Stomach (tissue), 9 donors: Measurements from ENCODE around the gene SLC22A14. TPM values are rescaled to one million over a fixed set of nuclear protein-coding genes. Genes with fewer than 3 reads are reported as not detected.

ENCODE experiments used
- DNase-seq, 2 donors: peaks; one replicate each; pipeline versions ENCODE4 v3.0.0 to v3.0.0-alpha.2; 2013 to 2019
- H3K27ac ChIP-seq, 5 donors: fragments of 200-600 bp in 4 of 5; sonication (generic) in 4 of 5; one replicate each; pipeline ENCODE4 v1.5.1; 2013 to 2019; ENCODE audit warnings: mild to moderate bottlenecking in 1 of 5, moderate library complexity in 1 of 5
- H3K27me3 ChIP-seq, 3 donors: fragments of 200-600 bp; sonication (generic); one replicate each; pipeline ENCODE4 v1.5.1; 2017 to 2019; ENCODE audit warnings: mixed run types in 1 of 3
- H3K36me3 ChIP-seq, 4 donors: fragments of 200-600 bp; sonication (generic); 1 replicate in 3 of 4; 2 replicates in 1 of 4; pipeline ENCODE4 v1.5.1; 2016 to 2019
- H3K4me1 ChIP-seq, 4 donors: fragments of 200-600 bp; sonication (generic); one replicate each; pipeline ENCODE4 v1.5.1; 2016 to 2019
- H3K4me3 ChIP-seq, 4 donors: fragments of 200-600 bp; sonication (generic) in 3 of 4; one replicate each; pipeline ENCODE4 v1.5.1; 2016 to 2019; ENCODE audit warnings: mild to moderate bottlenecking in 1 of 4
- H3K9me3 ChIP-seq, 4 donors: fragments of 200-600 bp; sonication (generic); one replicate each; pipeline ENCODE4 v1.5.1; 2016 to 2019
- CTCF ChIP-seq, 7 experiments: fragments of 450-650 bp in 4 of 7; fragments of 200-600 bp in 3 of 7; sonication (generic) in 3 of 7; IDR thresholded peaks; one replicate each; pipeline ENCODE4 v1.5.1; 2016 to 2019; ENCODE audit warnings: antibody characterized with exemption in 7 of 7, control low read depth in 2 of 7, mild to moderate bottlenecking in 1 of 7
- EP300 ChIP-seq: sonication (generic); formaldehyde crosslinking; IDR thresholded peaks from one replicate; pipeline ENCODE4 v1.6.1; 2017; ENCODE audit warnings: antibody characterized with exemption
- POLR2A ChIP-seq, 4 donors: fragments of 450-650 bp; IDR thresholded peaks; one replicate each; pipeline ENCODE4 v1.6.1; 2016; ENCODE audit warnings: antibody characterized with exemption in 4 of 4, control low read depth in 2 of 4, mild to moderate bottlenecking in 1 of 4, moderate library complexity in 1 of 4
- POLR2AphosphoS5 ChIP-seq, 3 donors: sonication (generic); formaldehyde crosslinking; IDR thresholded peaks; one replicate each; pipeline ENCODE4 v1.6.1; 2016; ENCODE audit warnings: antibody characterized with exemption in 3 of 3
- WGBS, 5 donors: extraction: QIAGEN DNeasy Blood & Tissue Kit in 3 of 5; methylation state at CpG; one replicate each; pipeline versions ENCODE4 v1.1.5 to v1.1.7; 2013 to 2018; 5-methylcytosine and 5-hydroxymethylcytosine counted together
- intact Hi-C: fragments of 100-400 bp; cut with DNase I; formaldehyde crosslinking; loops from one replicate; pipeline ENCODE4 v1.15.1; 2023; ENCODE audit warnings: low total_unique reads
- polyA plus RNA-seq, 3 donors: library from polyadenylated mRNA; stranded (reverse); fragments of 200-250 nt; gene quantifications; one replicate each; pipeline ENCODE4 v1.2.3, GENCODE V29; 2013
- total RNA-seq, 5 donors: library from RNA; depleted of rRNA; stranded (reverse); fragments of >200 nt; gene quantifications; one replicate each; pipeline versions ENCODE4 v1.1.0 to v1.2.3, GENCODE V29; 2014 to 2016
- donor health status: healthy with polysubstance abuse.
- donor health status: Bipolar disorder and iron deficiency.
- donor health status: healthy.

Gene SLC22A14
- total and polyA plus RNA-seq, 8 donors, result 0.08 to 0.31 TPM; not detected in 6

GRCh38 chr3:38274864-38275649, 7.0 kb upstream of the SLC22A14 start:
- no peak for TF ChIP-seq POLR2A (IDR thresholded peaks at IDR 0.05)
- WGBS, 5 donors, result 91 to 97% (median 95%) methylated on average over 10 to 21 of the region's 21 CpGs
- Histone ChIP-seq H3K9me3 (no peaks in the 10 kb centered on the region), H3K4me1 (no peaks in the 10 kb centered on the region), H3K4me3 (no peak overlapping the region), H3K27ac (no peak overlapping the region), H3K36me3 (peaks cover 0 to 41% (median 27%) of the 10 kb centered on the region in 4 donors), H3K27me3 (no peaks in the 10 kb centered on the region)
- no peak for DNase-seq
- intact Hi-C loops, result no loop called here

GRCh38 chr3:38275658-38276057, 6.4 kb upstream of the SLC22A14 start:
- no peaks in the 10 kb centered on the region for H3K9me3 ChIP-seq
- intact Hi-C loops, result no loop called here
- no peaks in the 10 kb centered on the region for H3K27me3 ChIP-seq
- 94 to 98% (median 97%) methylated on average over 7 to 8 of the region's 8 CpGs for WGBS, 5 donors
- H3K36me3 ChIP-seq, result peaks cover 0 to 41% (median 27%) of the 10 kb centered on the region in 4 donors
- TF ChIP-seq EP300 (no peak), POLR2A (IDR thresholded peaks at IDR 0.05) (no peak), CTCF (IDR thresholded peaks at IDR 0.05) (no peak), POLR2AphosphoS5 (IDR thresholded peaks at IDR 0.05) (no peak)
- DNase-seq, result no peak
- H3K27ac ChIP-seq, result no peak overlapping the region
- H3K4me3 ChIP-seq, result no peak overlapping the region
- H3K4me1 ChIP-seq, result no peaks in the 10 kb centered on the region

DNA sequence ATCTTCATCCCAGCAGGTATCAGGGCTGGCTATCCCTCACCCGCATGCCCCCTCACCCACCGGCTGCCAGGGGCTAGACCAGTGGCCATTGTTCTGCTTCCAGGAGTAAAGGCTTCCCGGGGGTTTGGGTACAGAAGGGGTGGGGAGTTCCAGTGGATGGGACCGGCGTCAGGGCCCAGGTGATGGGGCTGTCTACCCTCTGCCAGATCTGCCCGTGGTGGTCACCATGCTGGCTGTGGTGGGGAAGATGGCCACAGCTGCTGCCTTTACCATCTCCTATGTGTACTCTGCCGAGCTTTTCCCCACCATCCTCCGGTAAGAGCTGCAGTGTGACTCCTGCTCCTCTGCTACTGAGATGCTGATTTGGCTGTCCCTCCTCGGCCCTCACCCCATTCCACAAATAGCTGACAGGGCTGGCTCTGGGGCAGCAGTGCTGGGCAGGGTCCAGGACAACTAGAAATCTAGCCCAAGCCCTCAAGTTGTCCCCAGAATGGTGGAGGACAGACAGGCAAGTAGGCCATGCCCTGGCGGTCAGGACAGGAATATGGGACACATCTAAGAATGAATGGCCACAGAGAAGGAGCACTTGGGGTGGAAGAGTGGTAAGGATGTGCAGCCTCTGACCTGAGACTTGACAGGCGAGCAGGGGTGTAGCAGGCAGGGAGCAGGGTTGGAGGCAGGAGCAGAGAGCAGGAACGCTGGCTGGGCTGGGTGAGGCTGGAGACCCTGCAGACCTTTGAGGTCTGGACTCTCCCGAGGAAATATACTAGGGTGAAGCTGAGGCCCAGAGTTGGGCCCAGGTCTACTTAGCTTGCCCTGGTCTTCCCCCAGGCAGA, 5.8 kb upstream of the SLC22A14 start:
- H3K27ac ChIP-seq, result no peak overlapping the region
- no peaks in the 10 kb centered on the region for H3K9me3 ChIP-seq
- no peak for TF ChIP-seq POLR2AphosphoS5 (IDR thresholded peaks at IDR 0.05)
- TF ChIP-seq EP300, result no peak
- TF ChIP-seq POLR2A (IDR thresholded peaks at IDR 0.05), result no peak
- H3K4me1 ChIP-seq, result no peaks in the 10 kb centered on the region
- DNase-seq, result no peak
- WGBS, 5 donors, result 91 to 96% (median 94%) methylated on average over 10 to 13 of the region's 13 CpGs
- intact Hi-C loops, result no loop called here
- peaks cover 0 to 41% (median 27%) of the 10 kb centered on the region in 4 donors for H3K36me3 ChIP-seq
- H3K27me3 ChIP-seq, result no peaks in the 10 kb centered on the region
- H3K4me3 ChIP-seq, result no peak overlapping the region

- Histone ChIP-seq H3K27ac (no peak overlapping the region), H3K27me3 (no peaks in the 10 kb centered on the region), H3K4me1 (no peaks in the 10 kb centered on the region), H3K4me3 (no peak overlapping the region), H3K9me3 (no peaks in the 10 kb centered on the region), H3K36me3 (peaks cover 0 to 41% (median 27%) of the 10 kb centered on the region in 4 donors)
- DNase-seq, result no peak
- no peak for TF ChIP-seq POLR2AphosphoS5 (IDR thresholded peaks at IDR 0.05)
- TF ChIP-seq POLR2A (IDR thresholded peaks at IDR 0.05), result no peak
- TF ChIP-seq CTCF (IDR thresholded peaks at IDR 0.05), result no peak
- TF ChIP-seq EP300, result no peak
- intact Hi-C loops, result no loop called here
- 91 to 100% (median 95%) methylated on average over 1 to 13 of the region's 13 CpGs for WGBS, 5 donors
These were observed 5.0 kb upstream of the SLC22A14 start for GRCh38 chr3:38276917-38277630.

DNA sequence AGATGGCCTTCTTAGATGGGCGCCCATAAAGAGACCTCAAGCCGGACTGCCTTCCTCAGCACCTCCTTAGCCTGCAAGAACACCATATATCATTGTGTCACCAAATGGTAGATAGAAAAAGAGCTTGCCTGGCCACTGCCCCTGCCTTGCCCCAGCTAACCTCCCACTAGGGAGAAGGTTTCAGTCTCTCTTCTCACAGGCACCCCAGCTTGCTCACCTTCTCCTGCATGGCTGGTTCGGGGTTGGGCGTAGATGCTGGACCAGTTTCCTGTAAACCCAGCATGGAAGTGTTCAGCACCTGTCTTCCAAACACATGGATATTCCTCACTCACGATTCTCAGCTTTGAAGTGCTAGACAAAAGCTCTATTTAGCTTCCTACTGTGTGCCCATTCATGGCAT, 3.3 kb upstream of the SLC22A14 start:
- 81 to 97% (median 91%) methylated on average over 5 of the region's 5 CpGs for WGBS, 5 donors
- H3K4me3 ChIP-seq, result no peak overlapping the region
- peaks cover 0 to 41% (median 27%) of the 10 kb centered on the region in 4 donors for H3K36me3 ChIP-seq
- intact Hi-C loops, result no loop called here
- no peaks in the 10 kb centered on the region for H3K4me1 ChIP-seq
- no peak overlapping the region for H3K27ac ChIP-seq
- no peak for DNase-seq
- H3K27me3 ChIP-seq, result no peaks in the 10 kb centered on the region
- no peaks in the 10 kb centered on the region for H3K9me3 ChIP-seq
- no peak for TF ChIP-seq POLR2AphosphoS5 (IDR thresholded peaks at IDR 0.05)
- no peak for TF ChIP-seq POLR2A (IDR thresholded peaks at IDR 0.05)
- no peak for TF ChIP-seq CTCF (IDR thresholded peaks at IDR 0.05)
- TF ChIP-seq EP300, result no peak
